Astrocyte (in vitro differentiated cells and primary cell): ENCODE results near the gene PLA2G6. TPM values are rescaled to one million over a fixed set of nuclear protein-coding genes. Genes with fewer than 3 reads are reported as not detected.

ENCODE experiments used
- DNase-seq: peaks from one replicate; pipeline ENCODE4 v3.0.0-alpha.2; 2010; ENCODE audit warnings: low read depth
- FAIRE-seq: peaks from 2 replicates; lab custom pipeline; 2011; peaks lifted over from hg19 to GRCh38; lab: Jason Lieb, UNC
- H2AFZ ChIP-seq: 2 replicates; pipeline ENCODE4 v1.6.0; 2012; ENCODE audit warnings: low read depth, low read length, inconsistent platforms
- H3K27ac ChIP-seq: 2 replicates; pipeline ENCODE4 v1.5.1; 2011; ENCODE audit warnings: low read depth, low read length, inconsistent platforms
- H3K27me3 ChIP-seq: 2 replicates; pipeline ENCODE4 v1.6.0; 2011; ENCODE audit warnings: low read length, inconsistent platforms; ENCODE audit not compliant: insufficient read depth
- H3K36me3 ChIP-seq: 2 replicates; pipeline ENCODE4 v1.5.1; 2011; ENCODE audit warnings: low read length, inconsistent platforms; ENCODE audit not compliant: insufficient read depth
- H3K4me1 ChIP-seq: 2 replicates; pipeline ENCODE4 v1.5.1; 2011; ENCODE audit warnings: low read length, inconsistent platforms; ENCODE audit not compliant: insufficient read depth
- H3K4me2 ChIP-seq: 2 replicates; pipeline ENCODE4 v1.6.0; 2012; ENCODE audit warnings: low read length, inconsistent platforms
- H3K4me3 ChIP-seq: 2 replicates; pipeline ENCODE4 v1.5.1; 2011; ENCODE audit warnings: low read depth, mild to moderate bottlenecking, low read length, inconsistent platforms; ENCODE audit not compliant: insufficient read depth
- H3K79me2 ChIP-seq: 2 replicates; pipeline ENCODE4 v1.6.0; 2012; ENCODE audit warnings: mild to moderate bottlenecking, low read length, inconsistent platforms; ENCODE audit not compliant: insufficient read depth
- H3K9ac ChIP-seq: 2 replicates; pipeline ENCODE4 v1.6.0; 2012; ENCODE audit warnings: mild to moderate bottlenecking, low read length, inconsistent platforms
- H3K9me3 ChIP-seq: 2 replicates; pipeline ENCODE4 v1.5.1; 2012; ENCODE audit warnings: low read depth, mild to moderate bottlenecking, low read length, inconsistent platforms; ENCODE audit not compliant: insufficient read depth
- H4K20me1 ChIP-seq: 2 replicates; pipeline ENCODE4 v1.6.0; 2012; ENCODE audit warnings: low read length, inconsistent platforms; ENCODE audit not compliant: insufficient read depth
- H3K27ac Mint-ChIP-seq: one replicate; pipeline ENCODE4 v1.8.0; 2021; ENCODE audit warnings: mild to moderate bottlenecking, mixed read lengths; ENCODE audit not compliant: unreplicated experiment
- H3K27me3 Mint-ChIP-seq: one replicate; pipeline ENCODE4 v1.8.0; 2021; ENCODE audit warnings: low read depth, mixed read lengths; ENCODE audit not compliant: unreplicated experiment
- H3K36me3 Mint-ChIP-seq: one replicate; pipeline ENCODE4 v1.8.0; 2021; ENCODE audit warnings: low read depth, mixed read lengths; ENCODE audit not compliant: unreplicated experiment
- H3K4me1 Mint-ChIP-seq: one replicate; pipeline ENCODE4 v1.8.0; 2021; ENCODE audit warnings: low read depth, mixed read lengths; ENCODE audit not compliant: unreplicated experiment
- H3K4me3 Mint-ChIP-seq: one replicate; pipeline ENCODE4 v1.8.0; 2021; ENCODE audit warnings: mild to moderate bottlenecking, moderate library complexity, mixed read lengths; ENCODE audit not compliant: unreplicated experiment
- H3K9me3 Mint-ChIP-seq: one replicate; pipeline ENCODE4 v1.8.0; 2021; ENCODE audit warnings: mild to moderate bottlenecking, mixed read lengths; ENCODE audit not compliant: unreplicated experiment
- EZH2 ChIP-seq: IDR thresholded peaks from 2 replicates; pipeline ENCODE4 v1.6.1; 2012; ENCODE audit warnings: mild to moderate bottlenecking, low read length, inconsistent platforms; ENCODE audit not compliant: insufficient read depth
- total RNA-seq: library from RNA; stranded (reverse); gene quantifications from 2 replicates; pipeline ENCODE4 v1.2.1, GENCODE V29; 2021
- TF ChIP-seq, protein P1 (sequence below): IDR thresholded peaks from 2 replicates; pipeline ENCODE4 v1.5.1; 2011; ENCODE audit warnings: low read depth, mild to moderate bottlenecking, inconsistent platforms, low read length, moderate library complexity; ENCODE audit not compliant: insufficient read depth

The PLA2G6 gene
- total RNA-seq, 1 donor from 2014 or later: 10.0 TPM

DNA sequence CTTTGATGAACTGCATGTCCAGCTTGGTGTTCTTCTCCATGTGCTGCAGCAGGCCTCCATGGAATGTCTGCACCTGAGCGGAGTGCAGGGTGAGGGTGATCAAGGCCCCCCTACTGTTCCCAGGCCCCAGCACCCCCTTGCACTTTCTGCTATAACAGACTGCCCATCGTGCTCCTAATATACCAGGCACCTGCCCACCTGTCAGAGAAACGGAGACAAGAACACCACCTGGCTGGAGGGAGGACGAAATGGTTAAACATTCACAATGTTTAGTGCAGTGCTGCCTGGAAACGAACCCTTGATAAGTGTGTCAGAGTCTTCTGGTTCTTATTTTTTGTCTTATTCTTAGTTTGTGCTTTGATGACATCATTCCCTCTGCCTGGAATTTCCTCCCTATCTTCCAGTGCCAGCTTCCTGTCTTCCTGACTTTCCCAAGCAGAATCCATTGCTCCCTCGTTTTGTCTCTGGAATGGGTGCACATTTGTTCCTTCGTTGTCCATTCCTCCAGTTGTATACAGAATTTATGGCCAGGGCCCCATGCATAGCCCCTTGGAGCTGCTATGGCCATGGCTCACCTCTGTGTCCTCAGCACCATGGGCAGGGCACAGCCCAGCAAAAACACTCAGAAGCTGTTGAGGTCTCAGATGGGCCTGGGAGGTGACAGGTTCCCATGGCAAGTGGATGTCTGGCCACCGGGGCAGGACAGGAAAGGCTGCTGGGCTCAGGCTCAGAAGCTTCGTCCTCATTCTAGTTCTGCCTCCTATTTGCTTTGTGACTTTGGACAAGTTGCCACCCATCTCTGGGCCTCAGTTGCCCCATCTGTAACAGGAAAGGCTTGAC is 83.0 kb downstream of the PLA2G6 start:
- Histone ChIP-seq H3K36me3 (no peaks in the 10 kb centered on the region), H3K4me3 (no peak overlapping the region), H3K27me3 (no peaks in the 10 kb centered on the region), H3K27ac (no peak overlapping the region), H3K9ac (peak overlapping the region; percentile 29), H3K79me2 (no peaks in the 10 kb centered on the region), H3K4me1 (peaks cover 9% of the 10 kb centered on the region), H2AFZ (peak overlapping the region; percentile 5), H4K20me1 (no peaks in the 10 kb centered on the region), H3K4me2 (peak overlapping the region; percentile 28), H3K9me3 (no peaks in the 10 kb centered on the region)
- Mint-ChIP-seq H3K4me3 (peak overlapping the region; percentile 23), H3K4me1 (peaks cover 6% of the 10 kb centered on the region), H3K27me3 (peaks cover 2% of the 10 kb centered on the region), H3K27ac (no peak overlapping the region), H3K9me3 (no peaks in the 10 kb centered on the region), H3K36me3 (no peaks in the 10 kb centered on the region)
- DNase-seq (peak; percentile 32), FAIRE-seq (no peak)
- no peak for TF ChIP-seq EZH2
- TF ChIP-seq, protein P1, sequence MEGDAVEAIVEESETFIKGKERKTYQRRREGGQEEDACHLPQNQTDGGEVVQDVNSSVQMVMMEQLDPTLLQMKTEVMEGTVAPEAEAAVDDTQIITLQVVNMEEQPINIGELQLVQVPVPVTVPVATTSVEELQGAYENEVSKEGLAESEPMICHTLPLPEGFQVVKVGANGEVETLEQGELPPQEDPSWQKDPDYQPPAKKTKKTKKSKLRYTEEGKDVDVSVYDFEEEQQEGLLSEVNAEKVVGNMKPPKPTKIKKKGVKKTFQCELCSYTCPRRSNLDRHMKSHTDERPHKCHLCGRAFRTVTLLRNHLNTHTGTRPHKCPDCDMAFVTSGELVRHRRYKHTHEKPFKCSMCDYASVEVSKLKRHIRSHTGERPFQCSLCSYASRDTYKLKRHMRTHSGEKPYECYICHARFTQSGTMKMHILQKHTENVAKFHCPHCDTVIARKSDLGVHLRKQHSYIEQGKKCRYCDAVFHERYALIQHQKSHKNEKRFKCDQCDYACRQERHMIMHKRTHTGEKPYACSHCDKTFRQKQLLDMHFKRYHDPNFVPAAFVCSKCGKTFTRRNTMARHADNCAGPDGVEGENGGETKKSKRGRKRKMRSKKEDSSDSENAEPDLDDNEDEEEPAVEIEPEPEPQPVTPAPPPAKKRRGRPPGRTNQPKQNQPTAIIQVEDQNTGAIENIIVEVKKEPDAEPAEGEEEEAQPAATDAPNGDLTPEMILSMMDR: no peak

DNA sequence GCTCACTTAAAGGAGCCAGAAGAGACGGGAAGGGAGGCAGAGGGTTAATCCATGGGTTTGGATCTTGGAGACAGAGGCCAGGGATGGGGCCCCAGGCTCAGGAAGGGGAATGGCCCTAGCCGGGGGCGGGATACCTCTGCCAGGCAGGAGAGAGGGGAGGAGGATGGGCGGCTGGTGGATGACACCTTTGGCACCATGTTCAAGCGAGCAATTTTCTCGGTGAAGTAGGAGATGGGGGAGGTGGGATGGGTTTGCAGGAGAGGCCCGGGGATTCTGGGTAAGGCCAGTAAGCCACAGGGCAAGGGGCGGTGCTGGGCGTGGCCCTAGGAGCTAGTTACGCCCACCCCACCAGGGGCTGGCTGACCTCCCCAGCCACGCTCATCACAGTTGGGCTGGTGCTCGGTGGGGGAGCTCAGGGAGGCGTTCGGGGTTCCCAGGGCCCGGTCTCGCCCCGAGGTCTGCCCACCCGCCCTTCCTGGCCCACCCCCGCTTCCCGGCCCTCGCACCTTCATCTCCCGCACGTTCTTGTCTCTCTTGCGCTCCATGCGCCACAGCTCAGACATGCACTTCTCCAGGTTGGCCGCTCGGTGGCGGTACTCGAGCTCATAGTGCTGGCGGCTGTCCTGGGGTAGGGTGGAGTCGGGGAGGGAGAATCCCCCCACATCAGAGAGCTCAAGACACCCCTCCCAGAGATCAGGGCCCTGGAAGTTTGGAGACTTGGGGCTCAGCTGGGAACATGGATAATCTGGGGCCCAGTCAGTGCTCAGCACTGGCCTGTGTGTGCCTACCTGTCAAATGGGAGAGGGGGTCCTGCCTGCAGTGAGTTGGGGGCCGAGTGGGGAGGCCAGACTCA is 83.8 kb downstream of the PLA2G6 start:
- Histone ChIP-seq H3K4me2 (peak overlapping the region; percentile 28), H3K4me1 (peaks cover 9% of the 10 kb centered on the region), H3K27ac (no peak overlapping the region), H3K9ac (peak overlapping the region; percentile 29), H3K79me2 (no peaks in the 10 kb centered on the region), H3K9me3 (no peaks in the 10 kb centered on the region), H3K27me3 (no peaks in the 10 kb centered on the region), H3K4me3 (no peak overlapping the region), H4K20me1 (no peaks in the 10 kb centered on the region), H2AFZ (no peak overlapping the region), H3K36me3 (no peaks in the 10 kb centered on the region)
- H3K36me3 Mint-ChIP-seq: no peaks in the 10 kb centered on the region
- peak overlapping the region; percentile 70 for H3K4me3 Mint-ChIP-seq
- no peak for FAIRE-seq
- no peak for DNase-seq
- H3K4me1 Mint-ChIP-seq: peaks cover 6% of the 10 kb centered on the region
- no peak for TF ChIP-seq EZH2
- TF ChIP-seq, protein P1: peak; percentile 18
- no peaks in the 10 kb centered on the region for H3K9me3 Mint-ChIP-seq
- no peak overlapping the region for H3K27ac Mint-ChIP-seq
- no peaks in the 10 kb centered on the region for H3K27me3 Mint-ChIP-seq
